Lower leg skin (tissue), 4 donors: ENCODE results near the gene DOK1. TPM values are rescaled to one million over a fixed set of nuclear protein-coding genes. Genes with fewer than 3 reads are reported as not detected.

ENCODE experiments used
- DNase-seq, 2 donors: peaks; one replicate each; pipeline ENCODE4 v3.0.0-alpha.2; 2019; ENCODE audit warnings: low spot score in 2 of 2
- H3K4me3 ChIP-seq: fragments of 200-600 bp; sonication (generic); 2 replicates; pipeline ENCODE4 v1.5.1; 2017; ENCODE audit warnings: mild to moderate bottlenecking, low read depth; ENCODE audit not compliant: poor library complexity, severe bottlenecking
- POLR2A ChIP-seq, 2 donors: fragments of 450-650 bp; IDR thresholded peaks; one replicate each; pipeline ENCODE4 v1.6.1; 2016 to 2017; ENCODE audit warnings: antibody characterized with exemption in 2 of 2, mild to moderate bottlenecking in 1 of 2, moderate library complexity in 1 of 2
- WGBS, 2 donors: methylation state at CpG; one replicate each; pipeline ENCODE4 v1.1.5; 2018; 5-methylcytosine and 5-hydroxymethylcytosine counted together
- intact Hi-C: fragments of 100-400 bp; cut with DNase I; formaldehyde crosslinking; loops from one replicate; pipeline ENCODE4 v1.15.0; 2023; ENCODE audit warnings: low total_unique reads
- total RNA-seq, 4 donors: library from RNA; depleted of rRNA; stranded (reverse); fragments of >200 nt; gene quantifications; one replicate each; pipeline ENCODE4 v1.1.0, GENCODE V29; 2016
- TF ChIP-seq, protein P1 (sequence below), 3 donors: fragments of 450-650 bp; IDR thresholded peaks; one replicate each; pipeline ENCODE4 v1.5.1; 2016; ENCODE audit warnings: antibody characterized with exemption in 3 of 3, mild to moderate bottlenecking in 3 of 3, moderate library complexity in 2 of 3

Gene DOK1
- total RNA-seq, 4 donors from 2014 or later: 3.8 to 7.2 (median 4.7) TPM

- 44 to 56% methylated on average over 5 of the region's 5 CpGs for WGBS, 2 donors
- no peak overlapping the region for H3K4me3 ChIP-seq
- DNase-seq: peak; percentile 71 to 92
Measured at GRCh38 chr2:74540291-74540690, 14.2 kb upstream of the DOK1 start.

DNA sequence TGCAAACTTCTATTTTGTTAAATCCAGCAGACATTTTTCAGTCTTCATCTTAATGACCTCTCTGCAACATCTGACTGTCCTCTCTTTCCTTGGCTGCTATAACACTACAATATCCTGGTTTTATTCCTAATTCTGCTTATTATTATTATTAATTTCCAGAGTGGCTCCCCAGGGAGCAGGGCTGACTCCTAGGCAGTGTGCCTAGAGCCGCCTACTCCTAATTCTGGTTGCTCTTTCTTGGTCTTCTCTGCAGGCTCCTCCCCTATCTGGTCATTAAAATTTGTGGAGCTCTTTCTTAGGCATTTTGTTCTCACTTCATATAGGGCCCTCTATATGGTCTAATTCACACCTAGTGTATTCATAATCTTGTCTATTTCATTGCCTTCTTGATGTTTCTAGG, 11.5 kb upstream of the DOK1 start:
- TF ChIP-seq POLR2A (IDR thresholded peaks at IDR 0.05): no peak
- TF ChIP-seq, protein P1, sequence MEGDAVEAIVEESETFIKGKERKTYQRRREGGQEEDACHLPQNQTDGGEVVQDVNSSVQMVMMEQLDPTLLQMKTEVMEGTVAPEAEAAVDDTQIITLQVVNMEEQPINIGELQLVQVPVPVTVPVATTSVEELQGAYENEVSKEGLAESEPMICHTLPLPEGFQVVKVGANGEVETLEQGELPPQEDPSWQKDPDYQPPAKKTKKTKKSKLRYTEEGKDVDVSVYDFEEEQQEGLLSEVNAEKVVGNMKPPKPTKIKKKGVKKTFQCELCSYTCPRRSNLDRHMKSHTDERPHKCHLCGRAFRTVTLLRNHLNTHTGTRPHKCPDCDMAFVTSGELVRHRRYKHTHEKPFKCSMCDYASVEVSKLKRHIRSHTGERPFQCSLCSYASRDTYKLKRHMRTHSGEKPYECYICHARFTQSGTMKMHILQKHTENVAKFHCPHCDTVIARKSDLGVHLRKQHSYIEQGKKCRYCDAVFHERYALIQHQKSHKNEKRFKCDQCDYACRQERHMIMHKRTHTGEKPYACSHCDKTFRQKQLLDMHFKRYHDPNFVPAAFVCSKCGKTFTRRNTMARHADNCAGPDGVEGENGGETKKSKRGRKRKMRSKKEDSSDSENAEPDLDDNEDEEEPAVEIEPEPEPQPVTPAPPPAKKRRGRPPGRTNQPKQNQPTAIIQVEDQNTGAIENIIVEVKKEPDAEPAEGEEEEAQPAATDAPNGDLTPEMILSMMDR (IDR thresholded peaks at IDR 0.05): no peak
- WGBS, 2 donors: 78 to 84% methylated on average over 1 of the region's 1 CpG
- H3K4me3 ChIP-seq: no peak overlapping the region
- intact Hi-C loops: no loop called here
- peak in 1 of 2 donors; percentile 21 for DNase-seq

More at GRCh38 chr2:74540291-74540690, 14.2 kb upstream of the DOK1 start:
- TF ChIP-seq, protein P1 (IDR thresholded peaks at IDR 0.05): no peak
- TF ChIP-seq POLR2A (IDR thresholded peaks at IDR 0.05): no peak
- intact Hi-C loops: no loop called here

GRCh38 chr2:74544634-74545033, 9.9 kb upstream of the DOK1 start:
- DNase-seq: peak in 1 of 2 donors; percentile 32
- 85 to 92% methylated on average over 3 of the region's 3 CpGs for WGBS, 2 donors
- H3K4me3 ChIP-seq: no peak overlapping the region
- intact Hi-C loops: no loop called here
- no peak for TF ChIP-seq POLR2A (IDR thresholded peaks at IDR 0.05)
- TF ChIP-seq, protein P1 (IDR thresholded peaks at IDR 0.05): no peak

- H3K4me3 ChIP-seq: no peak overlapping the region
- WGBS, 2 donors: 89 to 90% methylated on average over 3 of the region's 3 CpGs
- intact Hi-C loops: no loop called here
- no peak for DNase-seq
- TF ChIP-seq, protein P1 (IDR thresholded peaks at IDR 0.05): no peak
- no peak for TF ChIP-seq POLR2A (IDR thresholded peaks at IDR 0.05)
Measured at GRCh38 chr2:74546004-74546403, 8.5 kb upstream of the DOK1 start.

DNA sequence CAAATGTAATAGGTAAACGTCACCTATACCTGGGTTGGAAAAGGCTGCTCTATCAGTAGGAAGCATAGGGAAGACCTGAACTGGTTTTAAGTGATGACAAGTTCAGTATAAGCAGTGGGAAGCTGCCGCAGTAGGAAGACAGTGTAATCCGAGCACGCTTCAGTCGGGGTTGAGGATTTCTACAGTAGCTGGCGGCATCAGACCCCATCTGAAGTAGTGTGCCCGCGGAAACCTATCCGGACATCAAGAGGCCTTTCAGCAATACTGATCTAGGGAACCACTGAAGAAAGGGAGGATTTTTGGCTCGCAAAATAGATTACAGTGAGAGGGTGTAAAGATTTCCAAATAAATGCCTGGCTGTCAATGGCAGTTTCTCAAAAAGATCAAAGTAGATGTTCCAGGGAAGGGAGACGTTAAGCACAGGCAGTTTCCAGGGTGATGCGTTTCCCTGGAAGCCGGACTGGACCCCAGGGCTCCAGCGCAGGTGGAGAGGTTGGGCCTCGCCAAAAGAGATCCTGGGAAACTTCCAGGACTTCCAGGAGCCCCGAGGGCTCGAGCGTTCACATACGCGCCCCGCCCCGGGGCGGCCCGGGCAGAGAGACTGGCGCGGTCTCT, 6.1 kb upstream of the DOK1 start:
- TF ChIP-seq, protein P1 (IDR thresholded peaks at IDR 0.05): no peak
- TF ChIP-seq POLR2A (IDR thresholded peaks at IDR 0.05): no peak
- DNase-seq: peak in 1 of 2 donors; percentile 70
- peak overlapping the region; percentile 8 for H3K4me3 ChIP-seq
- intact Hi-C loops: no loop called here
- WGBS, 2 donors: 14 to 19% methylated on average over 15 to 17 of the region's 26 CpGs
